H9 (cell line): Measurements from ENCODE around the gene GFRA1. TPM values are rescaled to one million over a fixed set of nuclear protein-coding genes. Genes with fewer than 3 reads are reported as not detected.

ENCODE experiments used
- DNase-seq: peaks from one replicate; pipeline ENCODE4 v3.0.0-alpha.2; 2017
- H2AFZ ChIP-seq: one replicate; pipeline ENCODE4 v1.6.1; 2013; ENCODE audit warnings: mild to moderate bottlenecking, low read length, control low read depth, moderate library complexity
- H2AK5ac ChIP-seq: 2 replicates; pipeline ENCODE4 v1.6.1; 2013; ENCODE audit warnings: low read length, control low read depth, mixed read lengths; ENCODE audit not compliant: insufficient read length
- H2BK120ac ChIP-seq: one replicate; pipeline ENCODE4 v1.6.1; 2013; ENCODE audit warnings: low read depth, mild to moderate bottlenecking, low read length, control low read depth, inconsistent platforms; ENCODE audit not compliant: poor library complexity, severe bottlenecking
- H2BK12ac ChIP-seq: 2 replicates; pipeline ENCODE4 v1.6.1; 2013; ENCODE audit warnings: low read length, control low read depth, mixed read lengths, low read depth; ENCODE audit not compliant: insufficient read length
- H2BK15ac ChIP-seq: 2 replicates; pipeline ENCODE4 v1.6.1; 2013; ENCODE audit warnings: low read depth, low read length, control low read depth
- H2BK20ac ChIP-seq: one replicate; pipeline ENCODE4 v1.6.1; 2013; ENCODE audit warnings: low read depth, mild to moderate bottlenecking, low read length, control low read depth, inconsistent platforms; ENCODE audit not compliant: poor library complexity, severe bottlenecking
- H2BK5ac ChIP-seq: 2 replicates; pipeline ENCODE4 v1.6.1; 2013; ENCODE audit warnings: low read length, control low read depth, mixed read lengths; ENCODE audit not compliant: insufficient read length
- H3K14ac ChIP-seq: 2 replicates; pipeline ENCODE4 v1.6.1; 2013; ENCODE audit warnings: low read length, control low read depth; ENCODE audit not compliant: insufficient read depth
- H3K18ac ChIP-seq: 2 replicates; pipeline ENCODE4 v1.6.1; 2013; ENCODE audit warnings: low read depth, mild to moderate bottlenecking, mixed read lengths, low read length, control low read depth; ENCODE audit not compliant: insufficient read length
- H3K23ac ChIP-seq: 2 replicates; pipeline ENCODE4 v1.6.1; 2013; ENCODE audit warnings: low read length, control low read depth, mixed read lengths, low read depth; ENCODE audit not compliant: insufficient read length
- H3K23me2 ChIP-seq: 2 replicates; pipeline ENCODE4 v1.6.1; 2013; ENCODE audit warnings: low read depth, mild to moderate bottlenecking, mixed read lengths, low read length, control low read depth; ENCODE audit not compliant: insufficient read length, poor library complexity, severe bottlenecking
- H3K27ac ChIP-seq: 2 replicates; pipeline ENCODE4 v1.5.1; 2013; ENCODE audit warnings: low read length, control low read depth, mixed read lengths, low read depth; ENCODE audit not compliant: insufficient read length
- H3K27me3 ChIP-seq: 2 replicates; pipeline ENCODE4 v1.6.1; 2013; ENCODE audit warnings: low read length, control low read depth, inconsistent platforms; ENCODE audit not compliant: insufficient read depth
- H3K4ac ChIP-seq: 2 replicates; pipeline ENCODE4 v1.6.1; 2013; ENCODE audit warnings: low read depth, mild to moderate bottlenecking, control low read depth, inconsistent platforms, low read length, moderate library complexity
- H3K4me1 ChIP-seq: 2 replicates; pipeline ENCODE4 v1.6.1; 2013; ENCODE audit warnings: low read length, control low read depth, inconsistent platforms; ENCODE audit not compliant: insufficient read depth
- H3K4me2 ChIP-seq: 2 replicates; pipeline ENCODE4 v1.6.1; 2013; ENCODE audit warnings: low read length, control low read depth, mixed read lengths; ENCODE audit not compliant: insufficient read length, insufficient read depth
- H3K56ac ChIP-seq: 2 replicates; pipeline ENCODE4 v1.6.1; 2013; ENCODE audit warnings: low read depth, mild to moderate bottlenecking, mixed read lengths, low read length, control low read depth; ENCODE audit not compliant: insufficient read length
- H3K79me1 ChIP-seq: 2 replicates; pipeline ENCODE4 v1.6.1; 2013; ENCODE audit warnings: low read depth, mild to moderate bottlenecking, moderate library complexity, low read length, control low read depth, inconsistent platforms; ENCODE audit not compliant: insufficient read depth, poor library complexity, severe bottlenecking
- H3K79me2 ChIP-seq: 2 replicates; pipeline ENCODE4 v1.6.1; 2013; ENCODE audit warnings: low read length, control low read depth, inconsistent platforms; ENCODE audit not compliant: insufficient read depth
- H3K9ac ChIP-seq: 2 replicates; pipeline ENCODE4 v1.6.1; 2013; ENCODE audit warnings: low read length, control low read depth, mixed read lengths; ENCODE audit not compliant: insufficient read length; ENCODE audit errors: extremely low read depth
- H3K9me3 ChIP-seq: one replicate; pipeline ENCODE4 v1.6.1; 2013; ENCODE audit warnings: low read depth, low read length, inconsistent platforms; ENCODE audit not compliant: control insufficient read depth
- H3T11ph ChIP-seq: one replicate; pipeline ENCODE4 v1.6.1; 2013; ENCODE audit warnings: mild to moderate bottlenecking, low read length, control low read depth, inconsistent platforms
- H4K20me1 ChIP-seq: one replicate; pipeline ENCODE4 v1.6.1; 2013; ENCODE audit not compliant: control insufficient read depth, insufficient read length, insufficient read depth
- H4K5ac ChIP-seq: 2 replicates; pipeline ENCODE4 v1.6.1; 2013; ENCODE audit warnings: low read depth, mild to moderate bottlenecking, mixed read lengths, low read length, control low read depth; ENCODE audit not compliant: insufficient read length
- H4K8ac ChIP-seq: replicated peaks from 2 replicates; pipeline ENCODE4 v1.6.1; 2013; ENCODE audit warnings: low read length, control low read depth, mixed read lengths, low read depth; ENCODE audit not compliant: insufficient read length
- H4K91ac ChIP-seq: 2 replicates; pipeline ENCODE4 v1.6.1; 2013; ENCODE audit warnings: low read depth, mild to moderate bottlenecking, moderate library complexity, mixed read lengths, low read length, control low read depth; ENCODE audit not compliant: insufficient read length
- H3K27ac Mint-ChIP-seq, 3 experiments: 2 replicates in 2 of 3; 3 replicates in 1 of 3; pipeline ENCODE4 v1.8.0; 2020 to 2021; ENCODE audit warnings: mixed read lengths in 3 of 3, mild to moderate bottlenecking in 1 of 3, moderate library complexity in 1 of 3
- H3K27me3 Mint-ChIP-seq: 2 replicates; pipeline ENCODE4 v1.8.0; 2021; ENCODE audit warnings: low read depth, mild to moderate bottlenecking, moderate library complexity, mixed read lengths
- H3K36me3 Mint-ChIP-seq, 3 experiments: 2 replicates in 2 of 3; 3 replicates in 1 of 3; pipeline ENCODE4 v1.8.0; 2020 to 2021; ENCODE audit warnings: low read depth in 3 of 3, mixed read lengths in 3 of 3; ENCODE audit not compliant: insufficient read depth in 1 of 3
- H3K4me1 Mint-ChIP-seq, 2 experiments: 2 replicates each; pipeline ENCODE4 v1.8.0; 2020; ENCODE audit warnings: mixed read lengths in 2 of 2
- H3K4me3 Mint-ChIP-seq, 2 experiments: 2 replicates in 1 of 2; 3 replicates in 1 of 2; pipeline ENCODE4 v1.8.0; 2020 to 2021; ENCODE audit warnings: mild to moderate bottlenecking in 2 of 2, mixed read lengths in 2 of 2, moderate library complexity in 1 of 2
- H3K9me3 Mint-ChIP-seq, 2 experiments: 2 replicates in 1 of 2; 3 replicates in 1 of 2; pipeline ENCODE4 v1.8.0; 2020; ENCODE audit warnings: mild to moderate bottlenecking in 2 of 2, mixed read lengths in 2 of 2, moderate library complexity in 1 of 2
- WGBS: extraction: QIAGEN DNeasy Blood & Tissue Kit; methylation state at CpG from one replicate; pipeline ENCODE4 v1.1.7; 2013; ENCODE audit warnings: missing lambda C conversion rate, low lambda C conversion rate, mixed read lengths; ENCODE audit not compliant: insufficient read length; ENCODE audit errors: extremely low coverage; 5-methylcytosine and 5-hydroxymethylcytosine counted together
- total RNA-seq: library from RNA; stranded (reverse); gene quantifications from 2 replicates; pipeline ENCODE4 v1.2.1, GENCODE V29; 2021
- TF ChIP-seq, protein P1 (sequence below): fragments of 200-600 bp; sonication (generic); conservative IDR thresholded peaks from 3 replicates; pipeline ENCODE4 v1.8.0; 2021; ENCODE audit warnings: antibody characterized with exemption, mild to moderate bottlenecking

GFRA1 gene
- total RNA-seq, 1 experiment from 2014 or later, result 0.24 TPM

DNA sequence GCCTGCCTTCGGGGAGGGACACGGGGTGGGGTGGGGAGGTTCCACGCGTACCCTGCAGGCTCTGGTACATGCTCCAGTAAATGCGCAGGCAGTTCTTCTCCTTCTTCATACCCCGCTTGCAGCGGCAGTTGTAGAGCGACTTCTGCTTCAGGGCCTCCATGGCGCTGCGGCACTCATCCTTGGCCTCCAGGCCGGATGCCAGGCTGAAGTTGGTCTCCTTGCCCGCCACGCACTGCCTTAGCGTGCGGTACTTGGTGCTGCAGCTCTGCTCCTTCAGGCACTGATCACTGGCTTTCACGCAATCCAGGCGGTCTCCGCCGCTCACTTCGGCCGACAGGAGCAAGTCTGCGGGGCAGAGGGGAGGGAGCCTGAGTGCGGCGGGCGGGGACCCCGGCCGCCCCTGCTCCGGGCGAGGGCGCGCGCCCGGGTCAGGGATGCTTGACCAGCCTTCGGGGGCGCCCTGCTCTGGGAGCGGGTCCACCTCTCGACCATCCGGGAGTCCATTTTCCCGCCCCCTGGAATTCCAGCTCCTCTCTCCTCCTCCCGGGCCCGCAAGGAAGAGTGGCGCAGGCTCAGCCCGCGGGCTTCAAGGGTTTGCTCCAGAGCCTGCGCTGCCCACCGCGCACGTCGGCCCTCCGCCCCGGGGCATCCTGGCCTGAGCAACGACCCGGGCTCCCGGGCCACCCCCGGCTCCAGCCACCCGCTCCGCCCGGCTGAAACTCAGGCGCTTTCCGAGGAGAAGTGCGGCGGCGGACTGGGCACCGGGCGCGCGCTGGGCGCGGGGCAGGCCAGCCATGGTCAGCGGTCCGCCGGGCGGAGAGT, 2.0 kb downstream of the GFRA1 start:
- Mint-ChIP-seq H3K27ac (no peak overlapping the region), H3K36me3 (no peaks in the 10 kb centered on the region; a peak in 2 of 7 replicates), H3K4me3 (peak overlapping the region; percentile 68 to 91), H3K4me1 (peaks cover 14 to 15% of the 10 kb centered on the region in 2 experiments), H3K9me3 (no peaks in the 10 kb centered on the region; a peak in 3 of 5 replicates), H3K27me3 (no peaks in the 10 kb centered on the region; the same call in none of the 2 replicates)
- Histone ChIP-seq H3K27ac (no peak overlapping the region), H2BK120ac (no peak overlapping the region), H3K9ac (peak overlapping the region; percentile 20), H4K5ac (no peak overlapping the region), H2AK5ac (no peak overlapping the region), H3K79me1 (no peaks in the 10 kb centered on the region), H3K14ac (no peak overlapping the region; the same call in 1 of the 2 replicates), H3K4me1 (no peaks in the 10 kb centered on the region), H3K4ac (no peak overlapping the region), H3K23me2 (peaks cover 37% of the 10 kb centered on the region), H3K56ac (no peak overlapping the region), H3K23ac (no peak overlapping the region), H3K4me2 (peak overlapping the region; percentile 94), H2AFZ (no peak overlapping the region), H3K18ac (no peak overlapping the region), H2BK12ac (no peak overlapping the region), H3T11ph (no peak overlapping the region), H4K8ac (no peak overlapping the region), H4K20me1 (no peaks in the 10 kb centered on the region), H2BK5ac (no peak overlapping the region), H3K27me3 (peaks cover 57% of the 10 kb centered on the region), H3K9me3 (no peaks in the 10 kb centered on the region), H3K79me2 (no peaks in the 10 kb centered on the region), H2BK20ac (no peak overlapping the region), H2BK15ac (no peak overlapping the region), H4K91ac (no peak overlapping the region)
- no CpG with 5 or more reads among the region's 73 CpGs for WGBS
- TF ChIP-seq, protein P1, sequence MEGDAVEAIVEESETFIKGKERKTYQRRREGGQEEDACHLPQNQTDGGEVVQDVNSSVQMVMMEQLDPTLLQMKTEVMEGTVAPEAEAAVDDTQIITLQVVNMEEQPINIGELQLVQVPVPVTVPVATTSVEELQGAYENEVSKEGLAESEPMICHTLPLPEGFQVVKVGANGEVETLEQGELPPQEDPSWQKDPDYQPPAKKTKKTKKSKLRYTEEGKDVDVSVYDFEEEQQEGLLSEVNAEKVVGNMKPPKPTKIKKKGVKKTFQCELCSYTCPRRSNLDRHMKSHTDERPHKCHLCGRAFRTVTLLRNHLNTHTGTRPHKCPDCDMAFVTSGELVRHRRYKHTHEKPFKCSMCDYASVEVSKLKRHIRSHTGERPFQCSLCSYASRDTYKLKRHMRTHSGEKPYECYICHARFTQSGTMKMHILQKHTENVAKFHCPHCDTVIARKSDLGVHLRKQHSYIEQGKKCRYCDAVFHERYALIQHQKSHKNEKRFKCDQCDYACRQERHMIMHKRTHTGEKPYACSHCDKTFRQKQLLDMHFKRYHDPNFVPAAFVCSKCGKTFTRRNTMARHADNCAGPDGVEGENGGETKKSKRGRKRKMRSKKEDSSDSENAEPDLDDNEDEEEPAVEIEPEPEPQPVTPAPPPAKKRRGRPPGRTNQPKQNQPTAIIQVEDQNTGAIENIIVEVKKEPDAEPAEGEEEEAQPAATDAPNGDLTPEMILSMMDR, result 0 out of 3 replicates have a peak, but pooled peaks have one; percentile 15
- DNase-seq, result peak; percentile 53
